IgD-negative memory B cell (primary cell): ENCODE data around the gene PDE6H. TPM values are rescaled to one million over a fixed set of nuclear protein-coding genes. Genes with fewer than 3 reads are reported as not detected.

Experiments
- H3K27ac Mint-ChIP-seq, 3 donors: one replicate each; pipeline ENCODE4 v1.8.0; 2020 to 2022; ENCODE audit warnings: mild to moderate bottlenecking in 3 of 3, mixed read lengths in 3 of 3, moderate library complexity in 1 of 3
- H3K27me3 Mint-ChIP-seq: one replicate; pipeline ENCODE4 v1.8.0; 2021; ENCODE audit warnings: mixed read lengths
- H3K36me3 Mint-ChIP-seq: one replicate; pipeline ENCODE4 v1.8.0; 2020; ENCODE audit warnings: mild to moderate bottlenecking, mixed read lengths
- H3K4me1 Mint-ChIP-seq, 3 donors: one replicate each; pipeline ENCODE4 v1.8.0; 2020 to 2022; ENCODE audit warnings: mixed read lengths in 3 of 3, mild to moderate bottlenecking in 1 of 3
- H3K4me3 Mint-ChIP-seq, 4 donors: one replicate each; pipeline ENCODE4 v1.8.0; 2020 to 2022; ENCODE audit warnings: mild to moderate bottlenecking in 4 of 4, mixed read lengths in 4 of 4, moderate library complexity in 3 of 4
- H3K9me3 Mint-ChIP-seq, 3 donors: one replicate each; pipeline ENCODE4 v1.8.0; 2020 to 2021; ENCODE audit warnings: mixed read lengths in 3 of 3, mild to moderate bottlenecking in 1 of 3
- polyA plus RNA-seq: library from polyadenylated mRNA; unstranded; fragments of 300-500 nt; fragmentation: Illumina TruSeq; gene quantifications from one replicate; pipeline ENCODE4 v1.2.3, GENCODE V29; 2021

Gene PDE6H
- polyA plus RNA-seq, result not detected

GRCh38 chr12:14972816-14973215 is at the start of gene PDE6H:
Gene PDE6H (plus strand): TSS chr12:14973042. CDS start chr12:14978013, 4,971 bp downstream.
- peaks cover 3 to 7% (median 3%) of the 10 kb centered on the region in 3 donors for H3K4me1 Mint-ChIP-seq
- H3K27ac Mint-ChIP-seq, result no peak within 1 kb of the TSS
- H3K4me3 Mint-ChIP-seq, result peak within 1 kb of the TSS in 1 of 4 donors; percentile 13
- no peaks in the 10 kb centered on the region for H3K36me3 Mint-ChIP-seq
- no peaks in the 10 kb centered on the region for H3K9me3 Mint-ChIP-seq
- H3K27me3 Mint-ChIP-seq, result peaks cover 2% of the 10 kb centered on the region

- no peak overlapping the region for H3K4me3 Mint-ChIP-seq
- H3K36me3 Mint-ChIP-seq, result peaks cover 2% of the 10 kb centered on the region
- no peaks in the 10 kb centered on the region for H3K27me3 Mint-ChIP-seq
- peaks cover 0 to 2% (median 0%) of the 10 kb centered on the region in 3 donors for H3K9me3 Mint-ChIP-seq
- peaks cover 5 to 17% (median 15%) of the 10 kb centered on the region in 3 donors for H3K4me1 Mint-ChIP-seq
- H3K27ac Mint-ChIP-seq, result peak overlapping the region in 1 of 3 donors; percentile 29
Observed at GRCh38 chr12:14923944-14924343, 48.9 kb upstream of the PDE6H start.

DNA sequence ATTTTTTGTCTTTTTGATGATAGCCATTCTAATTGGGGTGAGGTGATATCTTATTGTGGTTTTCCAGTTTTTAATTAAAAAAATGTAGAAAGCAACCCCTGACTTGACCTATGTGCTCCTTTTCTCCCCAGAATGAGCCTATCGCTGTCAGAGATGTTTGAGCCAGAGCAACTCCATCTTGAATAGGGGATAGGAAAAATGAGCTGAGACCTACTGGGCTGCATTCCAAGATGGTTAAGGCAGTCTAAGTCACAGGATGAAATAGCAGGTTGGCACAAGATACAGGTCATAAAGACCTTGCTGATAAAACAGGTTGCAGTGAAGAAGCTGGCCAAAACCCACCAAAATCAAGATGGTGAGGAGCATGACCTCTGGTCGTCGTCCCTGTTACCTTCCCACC is 48.3 kb upstream of the PDE6H start:
- H3K36me3 Mint-ChIP-seq, result peaks cover 2% of the 10 kb centered on the region

DNA sequence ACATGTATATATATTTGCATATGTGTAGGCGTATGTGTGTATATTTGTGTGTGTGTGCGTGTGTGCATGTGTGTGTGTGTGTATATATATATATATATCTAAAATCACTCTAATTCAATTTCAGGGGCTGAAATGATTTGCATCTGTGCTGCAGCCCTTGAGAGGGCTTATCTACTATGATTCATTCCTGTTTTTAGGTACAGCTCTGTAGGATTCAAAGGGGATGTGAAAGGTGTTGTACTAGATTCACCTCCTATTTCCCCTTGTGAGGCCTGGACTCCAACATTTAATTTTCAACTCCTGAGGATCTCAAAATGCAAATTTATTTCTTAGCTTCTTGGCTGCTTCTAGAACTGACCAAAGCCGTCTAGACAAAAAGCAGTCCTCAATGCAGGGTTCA is 45.6 kb upstream of the PDE6H start:
- H3K4me1 Mint-ChIP-seq, result peaks cover 0 to 9% (median 2%) of the 10 kb centered on the region in 3 donors
- peaks cover 0 to 2% (median 0%) of the 10 kb centered on the region in 3 donors for H3K9me3 Mint-ChIP-seq
- peaks cover 5% of the 10 kb centered on the region for H3K36me3 Mint-ChIP-seq
- no peak overlapping the region for H3K27ac Mint-ChIP-seq
- no peak overlapping the region for H3K4me3 Mint-ChIP-seq
- H3K27me3 Mint-ChIP-seq, result no peaks in the 10 kb centered on the region

More for the DNA sequence above, 48.3 kb upstream of the PDE6H start:
- no peak overlapping the region for H3K27ac Mint-ChIP-seq
- peaks cover 0 to 2% (median 0%) of the 10 kb centered on the region in 3 donors for H3K9me3 Mint-ChIP-seq
- peaks cover 5 to 17% (median 15%) of the 10 kb centered on the region in 3 donors for H3K4me1 Mint-ChIP-seq
- H3K4me3 Mint-ChIP-seq, result peak overlapping the region in 1 of 4 donors; percentile 72
- H3K27me3 Mint-ChIP-seq, result no peaks in the 10 kb centered on the region

DNA sequence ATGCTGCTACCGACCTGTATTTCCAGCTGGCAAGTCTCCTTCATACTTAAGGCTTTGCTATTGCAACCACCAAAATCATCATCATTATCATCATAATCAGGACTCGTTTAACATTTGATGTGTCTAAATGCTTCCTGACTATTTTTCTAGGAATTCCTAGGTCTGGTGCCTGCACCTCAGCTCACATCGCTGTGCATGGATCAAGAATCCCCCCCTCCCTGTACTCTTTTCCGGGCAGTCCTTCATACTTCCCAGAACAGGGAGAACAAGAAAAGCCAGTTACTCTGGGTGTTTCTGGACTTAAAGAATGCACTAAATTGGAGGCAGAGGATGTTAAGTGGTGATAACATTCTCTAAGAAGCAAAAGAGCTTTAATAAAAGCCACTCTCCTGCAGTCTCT is 43.9 kb upstream of the PDE6H start:
- H3K36me3 Mint-ChIP-seq, result peaks cover 10% of the 10 kb centered on the region
- H3K27ac Mint-ChIP-seq, result no peak overlapping the region
- no peaks in the 10 kb centered on the region for H3K9me3 Mint-ChIP-seq
- H3K4me1 Mint-ChIP-seq, result peaks cover 0 to 11% (median 5%) of the 10 kb centered on the region in 3 donors
- H3K4me3 Mint-ChIP-seq, result no peak overlapping the region
- no peaks in the 10 kb centered on the region for H3K27me3 Mint-ChIP-seq

DNA sequence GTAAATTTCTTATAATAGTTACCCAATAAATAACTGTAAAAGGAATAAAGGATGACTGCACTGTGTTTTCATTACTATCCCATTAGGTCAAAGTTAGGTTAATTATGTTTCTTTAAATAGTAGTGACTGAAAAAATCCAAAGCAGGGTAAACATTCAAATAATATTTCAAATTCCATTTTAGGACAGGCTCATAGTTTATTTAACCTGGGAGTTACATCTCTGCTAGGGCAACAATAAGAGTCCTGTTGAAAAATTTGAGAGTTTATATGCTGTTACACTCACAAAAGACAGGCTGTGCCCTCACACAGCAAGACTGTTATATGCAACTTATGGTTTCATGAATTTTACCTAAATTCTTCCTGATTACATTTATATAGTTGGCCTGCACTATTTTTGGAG is 42.5 kb upstream of the PDE6H start:
- Mint-ChIP-seq H3K27ac (no peak overlapping the region), H3K4me3 (no peak overlapping the region), H3K27me3 (no peaks in the 10 kb centered on the region), H3K9me3 (no peaks in the 10 kb centered on the region), H3K4me1 (peaks cover 0 to 11% (median 5%) of the 10 kb centered on the region in 3 donors), H3K36me3 (peaks cover 12% of the 10 kb centered on the region)

- Mint-ChIP-seq H3K36me3 (peaks cover 12% of the 10 kb centered on the region), H3K27ac (no peak overlapping the region), H3K4me3 (no peak overlapping the region), H3K9me3 (no peaks in the 10 kb centered on the region), H3K27me3 (no peaks in the 10 kb centered on the region), H3K4me1 (peaks cover 0 to 11% (median 5%) of the 10 kb centered on the region in 3 donors)
Observed at GRCh38 chr12:14931359-14931758, 41.5 kb upstream of the PDE6H start.

- Mint-ChIP-seq H3K4me3 (no peak overlapping the region), H3K36me3 (peaks cover 12% of the 10 kb centered on the region), H3K9me3 (no peaks in the 10 kb centered on the region), H3K27me3 (no peaks in the 10 kb centered on the region), H3K4me1 (peaks cover 0 to 11% (median 6%) of the 10 kb centered on the region in 3 donors), H3K27ac (peak overlapping the region in 1 of 3 donors; percentile 46)
Observed at GRCh38 chr12:14931791-14932560, 40.9 kb upstream of the PDE6H start.

DNA sequence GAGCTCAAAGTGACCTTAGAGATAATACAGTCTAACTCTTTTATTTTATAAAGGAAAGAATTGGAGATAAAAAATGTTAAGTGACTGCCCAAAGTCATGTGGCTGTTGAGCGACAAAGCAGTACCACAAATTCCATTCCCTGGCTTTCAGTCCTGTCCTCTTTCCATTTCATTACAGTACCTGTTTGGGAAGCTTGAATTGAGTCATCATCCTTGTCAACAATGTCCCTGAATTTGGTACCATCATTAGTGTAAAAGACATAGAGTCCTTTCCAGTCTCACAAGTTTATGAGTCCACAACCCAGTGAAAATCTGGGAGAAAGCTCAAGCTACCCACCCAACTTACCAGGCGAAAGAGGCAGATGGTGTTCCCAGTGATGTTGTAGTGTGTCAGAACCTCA is 38.3 kb upstream of the PDE6H start:
- no peak overlapping the region for H3K27ac Mint-ChIP-seq
- peaks cover 23% of the 10 kb centered on the region for H3K36me3 Mint-ChIP-seq
- H3K9me3 Mint-ChIP-seq, result peaks cover 0 to 1% (median 0%) of the 10 kb centered on the region in 3 donors
- H3K4me3 Mint-ChIP-seq, result no peak overlapping the region
- H3K27me3 Mint-ChIP-seq, result no peaks in the 10 kb centered on the region
- peaks cover 14 to 18% (median 17%) of the 10 kb centered on the region in 3 donors for H3K4me1 Mint-ChIP-seq

GRCh38 chr12:14935031-14935430 is 37.8 kb upstream of the PDE6H start:
- H3K4me3 Mint-ChIP-seq, result no peak overlapping the region
- peaks cover 0 to 1% (median 0%) of the 10 kb centered on the region in 3 donors for H3K9me3 Mint-ChIP-seq
- H3K36me3 Mint-ChIP-seq, result peaks cover 27% of the 10 kb centered on the region
- no peaks in the 10 kb centered on the region for H3K27me3 Mint-ChIP-seq
- no peak overlapping the region for H3K27ac Mint-ChIP-seq
- peaks cover 16 to 23% (median 20%) of the 10 kb centered on the region in 3 donors for H3K4me1 Mint-ChIP-seq

DNA sequence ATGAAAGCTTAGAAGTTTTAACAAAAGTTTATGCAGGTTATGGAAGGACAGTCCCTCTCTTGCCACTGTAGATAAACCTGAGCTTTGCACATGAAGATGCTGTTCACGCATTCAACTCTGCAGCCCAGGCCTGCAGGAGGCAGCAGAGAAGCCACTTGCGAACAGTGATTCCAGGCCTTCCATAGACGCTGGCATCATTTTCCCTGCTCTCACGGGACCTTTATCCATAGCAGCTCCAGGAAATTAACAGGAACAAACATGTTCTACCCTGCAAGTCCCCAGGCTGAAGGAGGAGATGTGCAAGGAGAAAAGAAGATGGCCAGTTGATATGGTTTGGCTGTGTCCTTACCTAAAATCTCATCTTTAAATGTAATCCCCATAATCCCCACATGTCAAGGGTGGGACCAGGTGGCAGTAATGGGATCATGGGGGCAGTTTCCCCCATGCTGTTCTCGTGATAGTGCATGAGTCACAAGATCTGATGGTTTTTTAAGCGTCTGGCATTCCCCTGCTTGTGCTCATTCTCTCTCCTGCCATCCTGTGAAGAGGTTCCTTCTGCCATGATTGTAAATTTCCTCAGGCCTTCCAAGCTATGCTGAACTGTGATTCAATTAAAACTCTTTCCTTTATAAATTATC is 36.5 kb upstream of the PDE6H start:
- Mint-ChIP-seq H3K27ac (no peak overlapping the region), H3K9me3 (peaks cover 0 to 1% (median 0%) of the 10 kb centered on the region in 3 donors), H3K4me1 (peaks cover 20 to 24% (median 20%) of the 10 kb centered on the region in 3 donors), H3K36me3 (peaks cover 28% of the 10 kb centered on the region), H3K4me3 (no peak overlapping the region), H3K27me3 (no peaks in the 10 kb centered on the region)

DNA sequence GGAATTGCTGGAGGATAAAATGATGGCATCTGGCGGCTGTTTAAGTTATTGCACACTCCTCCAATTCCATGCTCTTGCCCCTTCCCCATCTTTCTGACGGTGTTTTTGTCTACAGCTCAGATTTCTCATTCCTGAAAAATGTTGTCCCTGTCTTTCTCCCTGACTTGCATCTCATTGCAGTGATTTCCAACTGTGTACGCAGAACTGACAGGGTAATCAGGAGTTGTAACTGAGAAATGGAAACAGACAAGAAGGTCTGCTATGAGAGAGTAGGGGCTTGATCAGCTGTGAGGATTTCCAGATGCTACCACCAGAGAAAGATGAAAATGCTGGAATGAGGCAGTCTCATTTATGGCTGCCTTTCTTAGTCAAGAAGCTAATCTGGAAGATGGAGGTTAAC is 35.8 kb upstream of the PDE6H start:
- Mint-ChIP-seq H3K27ac (peak overlapping the region in 1 of 3 donors; percentile 27), H3K27me3 (no peaks in the 10 kb centered on the region), H3K4me1 (peaks cover 20 to 26% (median 24%) of the 10 kb centered on the region in 3 donors), H3K36me3 (peaks cover 29% of the 10 kb centered on the region), H3K4me3 (no peak overlapping the region), H3K9me3 (peaks cover 0 to 1% (median 0%) of the 10 kb centered on the region in 3 donors)

DNA sequence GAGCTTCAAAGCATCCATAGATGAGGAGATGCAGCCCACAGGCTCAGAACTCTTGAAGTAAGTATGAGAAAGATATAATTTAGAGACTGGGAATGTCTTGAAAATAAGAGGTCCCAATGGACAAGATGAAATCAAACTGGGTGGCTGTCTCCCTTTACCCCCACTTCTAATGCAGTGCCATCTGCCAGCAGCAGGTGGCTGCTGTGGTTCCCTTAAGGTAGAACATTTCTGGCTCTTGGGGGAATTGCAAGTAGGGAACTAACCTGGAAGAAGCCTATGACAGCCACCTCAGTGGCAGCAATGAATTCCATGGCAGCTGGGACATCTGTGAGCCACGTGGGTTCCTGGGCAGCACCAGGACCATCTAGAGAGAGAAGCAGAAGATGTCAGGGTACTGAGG is 35.2 kb upstream of the PDE6H start:
- Mint-ChIP-seq H3K36me3 (peaks cover 31% of the 10 kb centered on the region), H3K27ac (peak overlapping the region; percentile 27 to 83 (median 81)), H3K4me1 (peaks cover 20 to 28% (median 21%) of the 10 kb centered on the region in 3 donors), H3K27me3 (no peaks in the 10 kb centered on the region), H3K9me3 (peaks cover 0 to 1% (median 0%) of the 10 kb centered on the region in 3 donors), H3K4me3 (peak overlapping the region in 1 of 4 donors; percentile 73)

DNA sequence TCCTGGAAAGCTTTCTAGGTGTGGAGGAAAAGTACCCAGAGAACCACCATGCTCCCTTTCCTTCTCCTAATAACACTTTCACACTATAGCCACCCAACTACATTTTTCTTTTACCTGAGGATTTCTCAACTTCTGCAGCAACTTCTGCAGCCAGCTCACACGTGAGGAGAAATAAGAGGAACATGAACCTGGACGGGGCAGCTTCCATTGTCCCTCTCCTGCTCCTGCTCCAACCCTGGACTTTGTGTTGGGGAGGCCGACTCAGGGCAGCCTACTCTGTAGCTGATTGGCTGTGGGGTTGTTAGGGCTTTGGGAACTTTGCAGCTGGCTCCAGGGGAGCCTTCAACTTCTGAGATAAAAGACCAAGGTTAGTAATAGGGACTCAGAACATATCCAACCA is 34.5 kb upstream of the PDE6H start, which contains the start of gene ERP27:
ERP27 (minus strand) TSS at position 237 of the 400 bp plus-strand sequence; CDS start at position 208, 29 bp downstream.
- Mint-ChIP-seq H3K36me3 (peaks cover 27% of the 10 kb centered on the region), H3K27me3 (no peaks in the 10 kb centered on the region), H3K9me3 (peaks cover 0 to 1% (median 0%) of the 10 kb centered on the region in 3 donors), H3K4me3 (peak within 1 kb of the TSS in 2 of 4 donors; percentile 19 to 76), H3K27ac (peak within 1 kb of the TSS; percentile 81 to 88 (median 83)), H3K4me1 (peaks cover 20 to 25% (median 21%) of the 10 kb centered on the region in 3 donors)

DNA sequence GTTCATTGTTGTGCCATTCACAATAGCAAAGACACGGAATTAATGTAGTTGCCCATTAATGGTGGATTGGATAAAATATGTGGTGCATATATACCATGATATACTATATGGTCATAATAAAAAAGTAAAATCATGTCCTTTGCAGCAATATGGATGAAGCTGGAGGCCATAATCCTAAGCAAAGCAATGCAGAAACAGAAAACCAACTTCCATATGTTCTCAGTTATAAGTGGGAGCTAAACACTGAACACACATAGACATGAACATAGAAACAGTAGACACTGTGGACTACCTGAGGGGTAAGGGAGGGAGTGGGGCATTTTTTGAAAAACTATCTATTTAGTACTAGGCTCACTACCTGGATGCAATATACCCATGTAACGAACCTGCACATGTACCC is 31.5 kb upstream of the PDE6H start:
- Mint-ChIP-seq H3K27ac (peak overlapping the region in 1 of 3 donors; percentile 11), H3K27me3 (no peaks in the 10 kb centered on the region), H3K9me3 (peaks cover 0 to 1% (median 0%) of the 10 kb centered on the region in 3 donors), H3K4me1 (peaks cover 26 to 38% (median 30%) of the 10 kb centered on the region in 3 donors), H3K4me3 (peak overlapping the region in 1 of 4 donors; percentile 30), H3K36me3 (peaks cover 26% of the 10 kb centered on the region)
